Measurements from ENCODE around the gene VEPH1.

The VEPH1 gene

DNA sequence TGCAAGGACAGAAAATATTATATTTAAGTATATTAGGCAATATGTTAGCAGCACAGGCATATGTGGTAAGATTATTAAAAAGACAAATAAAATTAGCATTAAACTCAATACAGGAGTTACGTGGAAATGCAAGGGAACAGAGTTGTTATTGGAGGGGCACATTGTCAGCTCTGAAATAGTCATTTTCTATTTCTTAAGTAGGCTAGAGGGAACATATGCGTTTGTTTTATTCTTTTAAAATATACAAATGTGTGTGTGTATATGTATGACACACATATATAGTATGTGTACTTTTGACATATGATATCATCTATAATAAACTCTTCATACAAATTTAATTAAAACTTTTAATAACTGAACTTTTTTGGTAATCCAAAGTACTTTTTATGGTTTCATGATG lies 22.8 kb upstream of the VEPH1 start:
- DNase-seq (no peak), ATAC-seq (ENCODE audit: insufficient read depth, low read depth) (no peak)
- no peak overlapping the region for H3K27ac ChIP-seq (ENCODE audit: low read length)
- H3K9me3 ChIP-seq (ENCODE audit: insufficient read depth, low read length, severe bottlenecking), result no peaks in the 10 kb centered on the region
- no peaks in the 10 kb centered on the region for H3K79me2 ChIP-seq (ENCODE audit: insufficient read depth, low read length)
- no peak overlapping the region for H3K4me3 ChIP-seq (ENCODE audit: low read depth in 1 of 2, low read length in 2 of 2)
- H3K4me2 ChIP-seq (ENCODE audit: insufficient read depth, low read length), result no peak overlapping the region
- no peaks in the 10 kb centered on the region for H3K36me3 ChIP-seq (ENCODE audit: insufficient read depth, low read length)
- no peak overlapping the region for H3K9ac ChIP-seq (ENCODE audit: low read depth, low read length)
- no peak overlapping the region for H2AFZ ChIP-seq (ENCODE audit: low read depth, low read length)
- TF ChIP-seq EZH2 (IDR thresholded peaks at IDR 0.05; ENCODE audit: borderline replicate concordance, low read depth, low read length, severe bottlenecking) (no peak), CTCF (IDR thresholded peaks at IDR 0.05; ENCODE audit: borderline replicate concordance, extremely low read depth, low read length, poor library complexity, severe bottlenecking) (no peak)
- no peaks in the 10 kb centered on the region for H3K27me3 ChIP-seq (ENCODE audit: insufficient read depth, low read length, poor library complexity)
- H4K20me1 ChIP-seq (ENCODE audit: insufficient read depth, low read length), result no peaks in the 10 kb centered on the region
- no peaks in the 10 kb centered on the region for H3K4me1 ChIP-seq (ENCODE audit: insufficient read depth, low read length)

DNA sequence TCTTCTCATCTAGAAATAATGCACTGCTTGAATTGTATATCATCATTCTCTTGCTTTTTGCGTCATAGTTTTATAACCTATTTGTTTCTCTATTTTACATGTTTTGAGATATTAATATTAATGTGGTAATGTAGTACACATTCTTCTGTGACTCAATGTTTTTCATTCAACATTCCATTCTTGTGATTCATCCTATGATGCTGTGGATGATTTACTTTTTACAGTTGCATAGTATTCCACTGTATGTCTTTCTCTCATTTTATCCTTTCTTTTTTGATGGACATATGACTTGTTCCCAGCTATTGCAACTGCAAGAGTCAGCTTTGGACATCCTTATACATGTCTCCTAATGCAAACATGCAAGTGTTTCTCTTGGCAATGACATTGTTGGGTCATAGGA lies 20.6 kb upstream of the VEPH1 start:
- H2AFZ ChIP-seq (ENCODE audit: low read depth, low read length), result no peak overlapping the region
- H3K4me1 ChIP-seq (ENCODE audit: insufficient read depth, low read length), result no peaks in the 10 kb centered on the region
- no peak for TF ChIP-seq EZH2 (IDR thresholded peaks at IDR 0.05; ENCODE audit: borderline replicate concordance, low read depth, low read length, severe bottlenecking)
- TF ChIP-seq CTCF (IDR thresholded peaks at IDR 0.05; ENCODE audit: borderline replicate concordance, extremely low read depth, low read length, poor library complexity, severe bottlenecking), result no peak
- no peaks in the 10 kb centered on the region for H3K36me3 ChIP-seq (ENCODE audit: insufficient read depth, low read length)
- no peak overlapping the region for H3K4me2 ChIP-seq (ENCODE audit: insufficient read depth, low read length)
- H3K27me3 ChIP-seq (ENCODE audit: insufficient read depth, low read length, poor library complexity), result no peaks in the 10 kb centered on the region
- no peaks in the 10 kb centered on the region for H4K20me1 ChIP-seq (ENCODE audit: insufficient read depth, low read length)
- DNase-seq (no peak), ATAC-seq (ENCODE audit: insufficient read depth, low read depth) (no peak)
- H3K4me3 ChIP-seq (ENCODE audit: low read depth in 1 of 2, low read length in 2 of 2), result no peak overlapping the region
- H3K79me2 ChIP-seq (ENCODE audit: insufficient read depth, low read length), result no peaks in the 10 kb centered on the region
- no peak overlapping the region for H3K27ac ChIP-seq (ENCODE audit: low read length)
- peaks cover 1% of the 10 kb centered on the region for H3K9me3 ChIP-seq (ENCODE audit: insufficient read depth, low read length, severe bottlenecking)
- H3K9ac ChIP-seq (ENCODE audit: low read depth, low read length), result no peak overlapping the region

DNA sequence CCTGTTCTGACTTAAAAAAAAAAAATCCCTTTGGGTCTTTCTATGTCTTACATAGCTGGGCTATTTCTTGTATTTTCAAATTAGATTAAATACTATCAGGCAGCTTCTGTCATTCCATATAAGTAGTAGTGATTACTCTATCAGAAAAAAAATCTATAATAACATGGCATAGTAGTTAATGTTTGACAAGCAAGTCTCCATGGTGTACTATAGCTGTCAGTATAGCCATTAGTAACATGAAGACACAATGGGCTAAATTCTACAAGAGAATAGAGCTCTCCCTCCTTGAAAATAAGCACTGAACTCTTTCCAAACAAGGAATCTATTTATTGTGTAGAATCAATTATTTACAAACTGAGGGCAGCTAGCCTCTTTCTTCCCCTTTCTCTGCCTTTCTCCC lies 19.4 kb upstream of the VEPH1 start:
- no peak overlapping the region for H2AFZ ChIP-seq (ENCODE audit: low read depth, low read length)
- no peak for DNase-seq
- H4K20me1 ChIP-seq (ENCODE audit: insufficient read depth, low read length), result no peaks in the 10 kb centered on the region
- no peaks in the 10 kb centered on the region for H3K79me2 ChIP-seq (ENCODE audit: insufficient read depth, low read length)
- no peaks in the 10 kb centered on the region for H3K4me1 ChIP-seq (ENCODE audit: insufficient read depth, low read length)
- no peaks in the 10 kb centered on the region for H3K27me3 ChIP-seq (ENCODE audit: insufficient read depth, low read length, poor library complexity)
- H3K9me3 ChIP-seq (ENCODE audit: insufficient read depth, low read length, severe bottlenecking), result peaks cover 3% of the 10 kb centered on the region
- H3K4me3 ChIP-seq (ENCODE audit: low read depth in 1 of 2, low read length in 2 of 2), result no peak overlapping the region
- H3K4me2 ChIP-seq (ENCODE audit: insufficient read depth, low read length), result no peak overlapping the region
- H3K36me3 ChIP-seq (ENCODE audit: insufficient read depth, low read length), result no peaks in the 10 kb centered on the region
- no peak overlapping the region for H3K9ac ChIP-seq (ENCODE audit: low read depth, low read length)
- H3K27ac ChIP-seq (ENCODE audit: low read length), result no peak overlapping the region
- TF ChIP-seq CTCF (IDR thresholded peaks at IDR 0.05; ENCODE audit: borderline replicate concordance, extremely low read depth, low read length, poor library complexity, severe bottlenecking), result no peak
- TF ChIP-seq EZH2 (IDR thresholded peaks at IDR 0.05; ENCODE audit: borderline replicate concordance, low read depth, low read length, severe bottlenecking), result no peak
- no peak for ATAC-seq (ENCODE audit: insufficient read depth, low read depth)

Data from DND-41 (cell line).